WTC11 (cell line): ENCODE data around the gene TM4SF1. TPM values are rescaled to one million over a fixed set of nuclear protein-coding genes. Genes with fewer than 3 reads are reported as not detected.

ENCODE experiments used
- ATAC-seq: fragments of 200-7000 bp; cut with Tn5 transposase; 2 replicates; pipeline ENCODE4 v1.10.0; 2021; ENCODE audit warnings: mild to moderate bottlenecking, moderate library complexity
- CTCF ChIA-PET: fragments of 300-600 bp; sonication (Branson Sonifier 250); formaldehyde crosslinking; loops from one replicate; lab custom pipeline; 2021; ENCODE audit warnings: antibody characterized with exemption; lab: Charles Lee
- POLR2A ChIA-PET: fragments of 350-600 bp; sonication (Branson Sonifier 250); formaldehyde crosslinking; loops from one replicate; lab custom pipeline; 2021; ENCODE audit warnings: antibody characterized with exemption; lab: Charles Lee
- DNase-seq: peaks from one replicate; pipeline ENCODE4 v3.0.0; 2021; ENCODE audit warnings: low spot score
- H3K27ac Mint-ChIP-seq: 2 replicates; pipeline ENCODE4 v1.8.0; 2021; ENCODE audit warnings: mixed read lengths
- H3K27me3 Mint-ChIP-seq: 2 replicates; pipeline ENCODE4 v1.8.0; 2021; ENCODE audit warnings: low read depth, mild to moderate bottlenecking, moderate library complexity, mixed read lengths
- H3K36me3 Mint-ChIP-seq: 2 replicates; pipeline ENCODE4 v1.8.0; 2021; ENCODE audit warnings: mixed read lengths
- H3K4me1 Mint-ChIP-seq: 2 replicates; pipeline ENCODE4 v1.8.0; 2022; ENCODE audit warnings: mixed read lengths
- H3K4me3 Mint-ChIP-seq: 2 replicates; pipeline ENCODE4 v1.8.0; 2021; ENCODE audit warnings: mild to moderate bottlenecking, moderate library complexity, mixed read lengths
- H3K9me3 Mint-ChIP-seq: 2 replicates; pipeline ENCODE4 v1.8.0; 2021; ENCODE audit warnings: mixed read lengths
- CBFB ChIP-seq: sonication (generic); formaldehyde crosslinking; IDR thresholded peaks from 2 replicates; pipeline ENCODE4 v1.8.1; 2022; ENCODE audit warnings: mild to moderate bottlenecking, low read depth, missing genetic modification reagents
- CDX4 ChIP-seq: fragments of 250-450 bp; sonication (Bioruptor Pico); IDR thresholded peaks from 2 replicates; pipeline ENCODE4 v1.9.0; 2021; ENCODE audit warnings: moderate library complexity, mild to moderate bottlenecking, inconsistent platforms, borderline replicate concordance
- CREB1 ChIP-seq: sonication (generic); formaldehyde crosslinking; IDR thresholded peaks from 2 replicates; pipeline ENCODE4 v1.8.0; 2023; ENCODE audit warnings: mild to moderate bottlenecking, missing genetic modification reagents
- E2F4 ChIP-seq: sonication (generic); formaldehyde crosslinking; IDR thresholded peaks from 2 replicates; pipeline ENCODE4 v1.8.1; 2022; ENCODE audit warnings: low read depth, mild to moderate bottlenecking, moderate library complexity, missing genetic modification reagents, borderline replicate concordance
- FOXJ3 ChIP-seq: sonication (generic); formaldehyde crosslinking; IDR thresholded peaks from 2 replicates; pipeline ENCODE4 v1.9.0; 2021; ENCODE audit warnings: missing genetic modification reagents, mild to moderate bottlenecking, borderline replicate concordance
- FOXP1 ChIP-seq: sonication (generic); formaldehyde crosslinking; IDR thresholded peaks from 2 replicates; pipeline ENCODE4 v1.8.0; 2022; ENCODE audit warnings: missing genetic modification reagents, mild to moderate bottlenecking, moderate library complexity, borderline replicate concordance
- FOXP4 ChIP-seq: sonication (generic); formaldehyde crosslinking; IDR thresholded peaks from 2 replicates; pipeline ENCODE4 v1.8.0; 2022; ENCODE audit warnings: mild to moderate bottlenecking, missing genetic modification reagents
- SP1 ChIP-seq: sonication (generic); formaldehyde crosslinking; conservative IDR thresholded peaks from 2 replicates; pipeline ENCODE4 v1.8.1; 2022; ENCODE audit warnings: missing genetic modification reagents
- TP53 ChIP-seq: sonication (generic); formaldehyde crosslinking; IDR thresholded peaks from 2 replicates; pipeline ENCODE4 v1.8.1; 2023; ENCODE audit warnings: mild to moderate bottlenecking, missing genetic modification reagents
- ZNF138 ChIP-seq: sonication (generic); formaldehyde crosslinking; conservative IDR thresholded peaks from 2 replicates; pipeline ENCODE4 v1.8.1; 2022; ENCODE audit warnings: mild to moderate bottlenecking, moderate library complexity, missing genetic modification reagents
- total RNA-seq: library from RNA; stranded (reverse); gene quantifications from 3 replicates; pipeline ENCODE4 v1.2.3, GENCODE V29; 2021
- TF ChIP-seq, protein P1 (sequence below): fragments of 250-450 bp; sonication (Bioruptor Pico); IDR thresholded peaks from 2 replicates; pipeline ENCODE4 v1.9.0; 2021; ENCODE audit warnings: mild to moderate bottlenecking, borderline replicate concordance
- TF ChIP-seq, protein P2 (sequence below): sonication (generic); formaldehyde crosslinking; IDR thresholded peaks from 2 replicates; pipeline ENCODE4 v1.8.1; 2022; ENCODE audit warnings: missing genetic modification reagents, borderline replicate concordance
- TF ChIP-seq, protein P3 (sequence below): fragments of 250-450 bp; sonication (Bioruptor Pico); conservative IDR thresholded peaks from 2 replicates; pipeline ENCODE4 v1.9.0; 2021; ENCODE audit warnings: mild to moderate bottlenecking
- TF ChIP-seq, protein P4 (sequence below): fragments of 250-450 bp; sonication (Bioruptor Pico); IDR thresholded peaks from 2 replicates; pipeline ENCODE4 v2.1.2; 2022; ENCODE audit warnings: mild to moderate bottlenecking, moderate library complexity
- TF ChIP-seq, protein P5 (sequence below): sonication (generic); formaldehyde crosslinking; IDR thresholded peaks from 2 replicates; pipeline ENCODE4 v1.8.0; 2022; ENCODE audit warnings: mild to moderate bottlenecking, missing genetic modification reagents
- TF ChIP-seq, protein P6 (sequence below): fragments of 250-450 bp; sonication (Bioruptor Pico); IDR thresholded peaks from 2 replicates; pipeline ENCODE4 v1.9.0; 2021; ENCODE audit warnings: mild to moderate bottlenecking
- TF ChIP-seq, protein P7 (sequence below): sonication (generic); formaldehyde crosslinking; IDR thresholded peaks from 2 replicates; pipeline ENCODE4 v1.8.1; 2023; ENCODE audit warnings: mild to moderate bottlenecking, missing genetic modification reagents, moderate library complexity

The TM4SF1 gene
- total RNA-seq, 1 experiment from 2014 or later: 0.90 TPM

GRCh38 chr3:149419816-149420215 lies 42.4 kb upstream of the TM4SF1 start (continued):
- TF ChIP-seq, protein P1, sequence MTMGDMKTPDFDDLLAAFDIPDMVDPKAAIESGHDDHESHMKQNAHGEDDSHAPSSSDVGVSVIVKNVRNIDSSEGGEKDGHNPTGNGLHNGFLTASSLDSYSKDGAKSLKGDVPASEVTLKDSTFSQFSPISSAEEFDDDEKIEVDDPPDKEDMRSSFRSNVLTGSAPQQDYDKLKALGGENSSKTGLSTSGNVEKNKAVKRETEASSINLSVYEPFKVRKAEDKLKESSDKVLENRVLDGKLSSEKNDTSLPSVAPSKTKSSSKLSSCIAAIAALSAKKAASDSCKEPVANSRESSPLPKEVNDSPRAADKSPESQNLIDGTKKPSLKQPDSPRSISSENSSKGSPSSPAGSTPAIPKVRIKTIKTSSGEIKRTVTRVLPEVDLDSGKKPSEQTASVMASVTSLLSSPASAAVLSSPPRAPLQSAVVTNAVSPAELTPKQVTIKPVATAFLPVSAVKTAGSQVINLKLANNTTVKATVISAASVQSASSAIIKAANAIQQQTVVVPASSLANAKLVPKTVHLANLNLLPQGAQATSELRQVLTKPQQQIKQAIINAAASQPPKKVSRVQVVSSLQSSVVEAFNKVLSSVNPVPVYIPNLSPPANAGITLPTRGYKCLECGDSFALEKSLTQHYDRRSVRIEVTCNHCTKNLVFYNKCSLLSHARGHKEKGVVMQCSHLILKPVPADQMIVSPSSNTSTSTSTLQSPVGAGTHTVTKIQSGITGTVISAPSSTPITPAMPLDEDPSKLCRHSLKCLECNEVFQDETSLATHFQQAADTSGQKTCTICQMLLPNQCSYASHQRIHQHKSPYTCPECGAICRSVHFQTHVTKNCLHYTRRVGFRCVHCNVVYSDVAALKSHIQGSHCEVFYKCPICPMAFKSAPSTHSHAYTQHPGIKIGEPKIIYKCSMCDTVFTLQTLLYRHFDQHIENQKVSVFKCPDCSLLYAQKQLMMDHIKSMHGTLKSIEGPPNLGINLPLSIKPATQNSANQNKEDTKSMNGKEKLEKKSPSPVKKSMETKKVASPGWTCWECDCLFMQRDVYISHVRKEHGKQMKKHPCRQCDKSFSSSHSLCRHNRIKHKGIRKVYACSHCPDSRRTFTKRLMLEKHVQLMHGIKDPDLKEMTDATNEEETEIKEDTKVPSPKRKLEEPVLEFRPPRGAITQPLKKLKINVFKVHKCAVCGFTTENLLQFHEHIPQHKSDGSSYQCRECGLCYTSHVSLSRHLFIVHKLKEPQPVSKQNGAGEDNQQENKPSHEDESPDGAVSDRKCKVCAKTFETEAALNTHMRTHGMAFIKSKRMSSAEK (CRISPR knock-in tag): no peak
- TF ChIP-seq CDX4 (CRISPR knock-in tag): no peak
- no peak for TF ChIP-seq ZNF138 (CRISPR knock-in tag)
- TF ChIP-seq, protein P2, sequence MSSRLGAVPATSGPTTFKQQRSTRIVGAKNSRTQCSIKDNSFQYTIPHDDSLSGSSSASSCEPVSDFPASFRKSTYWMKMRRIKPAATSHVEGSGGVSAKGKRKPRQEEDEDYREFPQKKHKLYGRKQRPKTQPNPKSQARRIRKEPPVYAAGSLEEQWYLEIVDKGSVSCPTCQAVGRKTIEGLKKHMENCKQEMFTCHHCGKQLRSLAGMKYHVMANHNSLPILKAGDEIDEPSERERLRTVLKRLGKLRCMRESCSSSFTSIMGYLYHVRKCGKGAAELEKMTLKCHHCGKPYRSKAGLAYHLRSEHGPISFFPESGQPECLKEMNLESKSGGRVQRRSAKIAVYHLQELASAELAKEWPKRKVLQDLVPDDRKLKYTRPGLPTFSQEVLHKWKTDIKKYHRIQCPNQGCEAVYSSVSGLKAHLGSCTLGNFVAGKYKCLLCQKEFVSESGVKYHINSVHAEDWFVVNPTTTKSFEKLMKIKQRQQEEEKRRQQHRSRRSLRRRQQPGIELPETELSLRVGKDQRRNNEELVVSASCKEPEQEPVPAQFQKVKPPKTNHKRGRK (CRISPR knock-in tag): no peak
- TF ChIP-seq, all 79 proteins: peak for 0

DNA sequence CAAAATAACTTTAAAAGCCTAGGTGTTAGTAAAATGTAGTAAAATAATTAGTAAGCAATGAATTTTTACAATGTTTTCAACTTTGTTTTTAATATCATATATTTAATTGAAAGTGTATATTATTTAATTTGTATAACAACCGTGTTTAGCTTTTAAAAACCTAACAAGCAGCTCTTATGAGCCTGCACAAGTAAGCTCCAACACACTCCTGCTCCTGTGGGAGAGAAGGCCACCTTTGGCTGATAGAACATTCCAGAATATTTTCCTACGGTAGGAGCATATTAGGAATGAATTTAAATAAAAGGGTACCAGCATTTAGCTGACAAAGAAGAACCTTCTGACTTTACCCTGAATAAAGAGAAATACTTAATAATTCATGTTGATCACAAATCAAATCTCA lies 40.3 kb upstream of the TM4SF1 start:
- no peak overlapping the region for H3K4me3 Mint-ChIP-seq
- H3K27ac Mint-ChIP-seq: no peak overlapping the region
- no peaks in the 10 kb centered on the region for H3K9me3 Mint-ChIP-seq
- no peaks in the 10 kb centered on the region for H3K36me3 Mint-ChIP-seq
- TF ChIP-seq, protein P3, sequence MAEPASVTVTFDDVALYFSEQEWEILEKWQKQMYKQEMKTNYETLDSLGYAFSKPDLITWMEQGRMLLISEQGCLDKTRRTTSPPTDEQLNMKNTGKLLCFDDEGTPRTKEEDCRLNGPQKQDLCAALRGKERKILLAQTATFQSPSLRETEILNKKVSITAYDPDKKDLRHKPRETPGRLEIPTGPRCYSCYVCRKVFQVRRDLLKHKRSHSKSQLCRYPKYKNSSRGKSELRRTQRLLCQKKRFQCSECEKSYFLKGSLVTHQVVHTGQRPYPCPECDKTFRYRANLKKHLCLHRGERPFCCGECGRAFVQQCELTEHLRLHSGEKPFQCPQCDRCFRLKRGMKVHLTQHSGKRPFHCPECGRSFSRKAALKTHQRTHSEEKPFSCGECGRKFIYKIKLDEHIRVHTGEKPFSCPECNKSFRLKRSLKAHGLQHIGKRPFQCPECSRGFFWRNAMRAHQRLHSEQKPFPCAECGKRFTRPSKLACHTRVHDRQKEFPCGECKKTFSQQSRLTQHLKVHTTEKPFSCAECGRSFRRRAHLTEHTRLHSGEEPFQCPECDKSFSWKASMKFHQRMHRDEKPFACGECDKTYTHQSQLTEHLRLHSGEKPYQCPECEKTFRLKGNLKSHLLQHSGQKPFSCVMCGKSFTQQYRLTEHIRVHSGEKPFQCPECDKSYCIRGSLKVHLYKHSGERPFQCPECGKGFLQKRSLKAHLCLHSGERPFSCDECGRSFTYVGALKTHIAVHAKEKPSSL (CRISPR knock-in tag): no peak
- TF ChIP-seq E2F4 (CRISPR knock-in tag): no peak
- TF ChIP-seq FOXJ3: no peak
- TF ChIP-seq FOXP1 (CRISPR knock-in tag): no peak
- no peak for TF ChIP-seq SP1 (CRISPR knock-in tag)
- TF ChIP-seq CBFB: no peak
- H3K27me3 Mint-ChIP-seq: no peaks in the 10 kb centered on the region
- CTCF ChIA-PET: no interaction called here
- H3K4me1 Mint-ChIP-seq: no peaks in the 10 kb centered on the region
- POLR2A ChIA-PET: no interaction called here
- ATAC-seq (no peak), DNase-seq (no peak)

DNA sequence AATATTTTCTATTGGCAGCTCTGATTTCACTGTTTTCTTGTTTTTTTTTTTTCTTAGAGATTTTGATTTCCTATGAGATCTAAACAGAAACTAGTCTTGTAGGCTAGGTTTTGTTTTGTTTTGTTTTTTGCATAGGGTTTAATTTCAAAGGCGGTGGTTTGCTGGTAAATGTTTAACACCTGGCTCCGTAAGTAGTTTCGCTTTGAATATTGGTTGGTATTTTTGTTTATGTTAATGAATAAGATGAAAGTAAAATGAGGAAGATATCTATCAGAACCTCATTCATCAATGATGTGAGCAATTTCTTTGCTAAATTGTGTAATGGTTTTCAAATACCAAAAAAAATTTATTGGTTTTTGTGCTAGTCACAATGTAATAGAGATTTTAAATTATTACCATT lies 39.7 kb upstream of the TM4SF1 start:
- ChIA-PET CTCF (interaction anchor here (0.6 kb wide), 1 partner anchor 68 kb away, joined by 3 read pairs; no protein-coding TSS in a partner anchor), POLR2A (no interaction called here)
- no peaks in the 10 kb centered on the region for H3K36me3 Mint-ChIP-seq
- DNase-seq (no peak), ATAC-seq (no peak)
- H3K27ac Mint-ChIP-seq: no peak overlapping the region
- no peak overlapping the region for H3K4me3 Mint-ChIP-seq
- no peaks in the 10 kb centered on the region for H3K4me1 Mint-ChIP-seq
- H3K9me3 Mint-ChIP-seq: no peaks in the 10 kb centered on the region
- H3K27me3 Mint-ChIP-seq: no peaks in the 10 kb centered on the region
- TF ChIP-seq, protein P4, sequence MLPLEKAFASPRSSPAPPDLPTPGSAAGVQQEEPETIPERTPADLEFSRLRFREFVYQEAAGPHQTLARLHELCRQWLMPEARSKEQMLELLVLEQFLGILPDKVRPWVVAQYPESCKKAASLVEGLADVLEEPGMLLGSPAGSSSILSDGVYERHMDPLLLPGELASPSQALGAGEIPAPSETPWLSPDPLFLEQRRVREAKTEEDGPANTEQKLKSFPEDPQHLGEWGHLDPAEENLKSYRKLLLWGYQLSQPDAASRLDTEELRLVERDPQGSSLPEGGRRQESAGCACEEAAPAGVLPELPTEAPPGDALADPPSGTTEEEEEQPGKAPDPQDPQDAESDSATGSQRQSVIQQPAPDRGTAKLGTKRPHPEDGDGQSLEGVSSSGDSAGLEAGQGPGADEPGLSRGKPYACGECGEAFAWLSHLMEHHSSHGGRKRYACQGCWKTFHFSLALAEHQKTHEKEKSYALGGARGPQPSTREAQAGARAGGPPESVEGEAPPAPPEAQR: no peak
- TF ChIP-seq, protein P5, sequence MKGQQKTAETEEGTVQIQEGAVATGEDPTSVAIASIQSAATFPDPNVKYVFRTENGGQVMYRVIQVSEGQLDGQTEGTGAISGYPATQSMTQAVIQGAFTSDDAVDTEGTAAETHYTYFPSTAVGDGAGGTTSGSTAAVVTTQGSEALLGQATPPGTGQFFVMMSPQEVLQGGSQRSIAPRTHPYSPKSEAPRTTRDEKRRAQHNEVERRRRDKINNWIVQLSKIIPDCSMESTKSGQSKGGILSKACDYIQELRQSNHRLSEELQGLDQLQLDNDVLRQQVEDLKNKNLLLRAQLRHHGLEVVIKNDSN (CRISPR knock-in tag): no peak
- TF ChIP-seq CREB1 (CRISPR knock-in tag) (no peak), TP53 (CRISPR knock-in tag) (no peak), FOXP4 (no peak)
- TF ChIP-seq, protein P6, sequence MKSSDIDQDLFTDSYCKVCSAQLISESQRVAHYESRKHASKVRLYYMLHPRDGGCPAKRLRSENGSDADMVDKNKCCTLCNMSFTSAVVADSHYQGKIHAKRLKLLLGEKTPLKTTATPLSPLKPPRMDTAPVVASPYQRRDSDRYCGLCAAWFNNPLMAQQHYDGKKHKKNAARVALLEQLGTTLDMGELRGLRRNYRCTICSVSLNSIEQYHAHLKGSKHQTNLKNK (CRISPR knock-in tag): no peak
- TF ChIP-seq, protein P7, sequence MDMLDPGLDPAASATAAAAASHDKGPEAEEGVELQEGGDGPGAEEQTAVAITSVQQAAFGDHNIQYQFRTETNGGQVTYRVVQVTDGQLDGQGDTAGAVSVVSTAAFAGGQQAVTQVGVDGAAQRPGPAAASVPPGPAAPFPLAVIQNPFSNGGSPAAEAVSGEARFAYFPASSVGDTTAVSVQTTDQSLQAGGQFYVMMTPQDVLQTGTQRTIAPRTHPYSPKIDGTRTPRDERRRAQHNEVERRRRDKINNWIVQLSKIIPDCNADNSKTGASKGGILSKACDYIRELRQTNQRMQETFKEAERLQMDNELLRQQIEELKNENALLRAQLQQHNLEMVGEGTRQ (CRISPR knock-in tag): no peak
